T-helper 1 cell treated with Interleukin-12 subunit alpha and Interleukin-12 subunit beta and Interleukin-4 antibody, amounts not matched to agents 30 μg/mL and 1 μg/mL, for 36 hours (primary cell): ENCODE results near the gene ARFIP1.
"Not testable (repeated sequence)": the region's sequence is repeated elsewhere in the genome, so short reads cannot be mapped to it uniquely, and the experiment has no call there.

Experiments
- H3K27ac Mint-ChIP-seq: one replicate; pipeline ENCODE4 v1.8.0; 2021; ENCODE audit warnings: mild to moderate bottlenecking, mixed read lengths
- H3K27me3 Mint-ChIP-seq: one replicate; pipeline ENCODE4 v1.8.0; 2021; ENCODE audit warnings: low read depth, mixed read lengths
- H3K36me3 Mint-ChIP-seq: one replicate; pipeline ENCODE4 v1.8.0; 2021; ENCODE audit warnings: low read depth, mixed read lengths
- H3K4me1 Mint-ChIP-seq: one replicate; pipeline ENCODE4 v1.8.0; 2021; ENCODE audit warnings: low read depth, mixed read lengths
- H3K4me3 Mint-ChIP-seq: one replicate; pipeline ENCODE4 v1.8.0; 2021; ENCODE audit warnings: mild to moderate bottlenecking, moderate library complexity, mixed read lengths
- H3K9me3 Mint-ChIP-seq: one replicate; pipeline ENCODE4 v1.8.0; 2021; ENCODE audit warnings: mixed read lengths

ARFIP1 gene

GRCh38 chr4:152880263-152880662 lies 100.5 kb downstream of the ARFIP1 start:
- Mint-ChIP-seq H3K36me3 (peaks cover 38% of the 10 kb centered on the region), H3K4me1 (no peaks in the 10 kb centered on the region), H3K27me3 (no peaks in the 10 kb centered on the region), H3K27ac (no peak overlapping the region), H3K4me3 (no peak overlapping the region), H3K9me3 (peaks cover 20% of the 10 kb centered on the region)

- H3K9me3 Mint-ChIP-seq: peaks cover 10% of the 10 kb centered on the region
- H3K27ac Mint-ChIP-seq: no peak overlapping the region
- no peak overlapping the region for H3K4me3 Mint-ChIP-seq
- no peaks in the 10 kb centered on the region for H3K27me3 Mint-ChIP-seq
- no peaks in the 10 kb centered on the region for H3K4me1 Mint-ChIP-seq
- peaks cover 26% of the 10 kb centered on the region for H3K36me3 Mint-ChIP-seq
Measured at GRCh38 chr4:152881974-152882373, 102.2 kb downstream of the ARFIP1 start.

GRCh38 chr4:152885185-152885584 lies 105.4 kb downstream of the ARFIP1 start:
- H3K27me3 Mint-ChIP-seq: no peaks in the 10 kb centered on the region
- no peak overlapping the region for H3K27ac Mint-ChIP-seq
- no peaks in the 10 kb centered on the region for H3K4me1 Mint-ChIP-seq
- peaks cover 8% of the 10 kb centered on the region for H3K36me3 Mint-ChIP-seq
- H3K4me3 Mint-ChIP-seq: no peak overlapping the region
- no peaks in the 10 kb centered on the region for H3K9me3 Mint-ChIP-seq

- no peaks in the 10 kb centered on the region for H3K4me1 Mint-ChIP-seq
- peaks cover 12% of the 10 kb centered on the region for H3K36me3 Mint-ChIP-seq
- no peaks in the 10 kb centered on the region for H3K27me3 Mint-ChIP-seq
- H3K4me3 Mint-ChIP-seq: no peak overlapping the region
- no peaks in the 10 kb centered on the region for H3K9me3 Mint-ChIP-seq
- no peak overlapping the region for H3K27ac Mint-ChIP-seq
Measured at GRCh38 chr4:152886201-152886600, 106.4 kb downstream of the ARFIP1 start.

GRCh38 chr4:152887981-152888380 lies 108.2 kb downstream of the ARFIP1 start:
- Mint-ChIP-seq H3K27me3 (no peaks in the 10 kb centered on the region), H3K4me1 (no peaks in the 10 kb centered on the region), H3K9me3 (no peaks in the 10 kb centered on the region), H3K27ac (no peak overlapping the region), H3K36me3 (peaks cover 21% of the 10 kb centered on the region), H3K4me3 (no peak overlapping the region)

GRCh38 chr4:152892974-152893373 lies 113.2 kb downstream of the ARFIP1 start:
- Mint-ChIP-seq H3K27me3 (no peaks in the 10 kb centered on the region), H3K4me1 (peaks cover 4% of the 10 kb centered on the region), H3K36me3 (peaks cover 25% of the 10 kb centered on the region), H3K27ac (no peak overlapping the region), H3K4me3 (no peak overlapping the region), H3K9me3 (no peaks in the 10 kb centered on the region)

GRCh38 chr4:152894673-152895072 lies 114.9 kb downstream of the ARFIP1 start:
- Mint-ChIP-seq H3K27ac (no peak overlapping the region), H3K27me3 (no peaks in the 10 kb centered on the region), H3K4me1 (peaks cover 7% of the 10 kb centered on the region), H3K4me3 (no peak overlapping the region), H3K9me3 (no peaks in the 10 kb centered on the region), H3K36me3 (peaks cover 25% of the 10 kb centered on the region)

GRCh38 chr4:152896811-152897210 lies 117.1 kb downstream of the ARFIP1 start:
- H3K4me1 Mint-ChIP-seq: peaks cover 7% of the 10 kb centered on the region
- peaks cover 16% of the 10 kb centered on the region for H3K36me3 Mint-ChIP-seq
- H3K9me3 Mint-ChIP-seq: no peaks in the 10 kb centered on the region
- H3K27me3 Mint-ChIP-seq: no peaks in the 10 kb centered on the region
- no peak overlapping the region for H3K27ac Mint-ChIP-seq
- no peak overlapping the region for H3K4me3 Mint-ChIP-seq

- H3K4me1 Mint-ChIP-seq, H3K9me3 Mint-ChIP-seq, H3K36me3 Mint-ChIP-seq, H3K27ac Mint-ChIP-seq, H3K4me3 Mint-ChIP-seq, H3K27me3 Mint-ChIP-seq: not testable (repeated sequence)
Measured at GRCh38 chr4:152898133-152898532, 118.4 kb downstream of the ARFIP1 start.

GRCh38 chr4:152898606-152899005 lies 118.9 kb downstream of the ARFIP1 start:
- H3K27me3 Mint-ChIP-seq: no peaks in the 10 kb centered on the region
- no peaks in the 10 kb centered on the region for H3K9me3 Mint-ChIP-seq
- H3K4me1 Mint-ChIP-seq: peaks cover 7% of the 10 kb centered on the region
- H3K36me3 Mint-ChIP-seq: peaks cover 7% of the 10 kb centered on the region
- no peak overlapping the region for H3K4me3 Mint-ChIP-seq
- no peak overlapping the region for H3K27ac Mint-ChIP-seq

- Mint-ChIP-seq H3K9me3 (no peaks in the 10 kb centered on the region), H3K27me3 (no peaks in the 10 kb centered on the region), H3K4me1 (peaks cover 7% of the 10 kb centered on the region), H3K4me3 (no peak overlapping the region), H3K27ac (no peak overlapping the region), H3K36me3 (peaks cover 6% of the 10 kb centered on the region)
Measured at GRCh38 chr4:152900395-152900794, 120.6 kb downstream of the ARFIP1 start.

GRCh38 chr4:152901205-152901604 lies 121.5 kb downstream of the ARFIP1 start:
- Mint-ChIP-seq H3K27ac (no peak overlapping the region), H3K36me3 (peaks cover 4% of the 10 kb centered on the region), H3K4me3 (no peak overlapping the region), H3K27me3 (no peaks in the 10 kb centered on the region), H3K4me1 (peaks cover 4% of the 10 kb centered on the region), H3K9me3 (no peaks in the 10 kb centered on the region)

GRCh38 chr4:152903658-152904057 lies 123.9 kb downstream of the ARFIP1 start:
- Mint-ChIP-seq H3K4me1 (no peaks in the 10 kb centered on the region), H3K9me3 (no peaks in the 10 kb centered on the region), H3K27me3 (no peaks in the 10 kb centered on the region), H3K36me3 (peaks cover 12% of the 10 kb centered on the region), H3K4me3 (no peak overlapping the region), H3K27ac (no peak overlapping the region)

GRCh38 chr4:152909901-152910300 lies 130.1 kb downstream of the ARFIP1 start:
- Mint-ChIP-seq H3K9me3 (no peaks in the 10 kb centered on the region), H3K27me3 (no peaks in the 10 kb centered on the region), H3K27ac (no peak overlapping the region), H3K4me3 (no peak overlapping the region), H3K4me1 (no peaks in the 10 kb centered on the region), H3K36me3 (peaks cover 13% of the 10 kb centered on the region)

GRCh38 chr4:152910521-152910920 lies 130.8 kb downstream of the ARFIP1 start:
- H3K4me3 Mint-ChIP-seq: no peak overlapping the region
- H3K27me3 Mint-ChIP-seq: no peaks in the 10 kb centered on the region
- no peaks in the 10 kb centered on the region for H3K4me1 Mint-ChIP-seq
- no peak overlapping the region for H3K27ac Mint-ChIP-seq
- peaks cover 13% of the 10 kb centered on the region for H3K36me3 Mint-ChIP-seq
- no peaks in the 10 kb centered on the region for H3K9me3 Mint-ChIP-seq
